Stimulated activated CD8-positive, alpha-beta memory T cell treated with anti-CD3 and anti-CD28 coated beads, Interleukin-12 subunit alpha, Interleukin-12 subunit beta, amount 100 ng/mL, for 1 hour (primary cell): ENCODE data around the gene GSX2.
"Not testable (repeated sequence)": the region's sequence is repeated elsewhere in the genome, so short reads cannot be mapped to it uniquely, and the experiment has no call there.

Source experiments
- DNase-seq: peaks from one replicate; pipeline ENCODE4 v3.0.0-alpha.2; 2020; ENCODE audit warnings: low read depth

The GSX2 gene

DNA sequence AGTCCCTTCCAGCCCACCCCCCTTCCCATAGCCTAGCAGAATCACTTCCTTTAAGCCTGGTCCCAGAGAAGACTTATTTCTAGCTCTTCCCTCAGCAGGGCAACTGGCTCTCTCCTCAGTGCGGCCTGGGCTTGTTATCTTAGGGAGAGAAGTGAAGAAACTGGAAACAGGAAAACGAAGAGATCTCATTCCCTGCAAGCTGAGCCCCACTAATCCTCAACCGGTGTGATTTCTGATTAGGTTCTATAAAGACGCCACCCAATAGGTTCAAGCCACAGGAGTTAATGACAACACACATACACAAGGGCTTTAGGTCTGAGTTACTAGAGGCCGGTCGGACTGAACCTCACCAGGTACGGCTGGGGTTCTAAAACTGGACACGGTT lies 3.2 kb downstream of the GSX2 start:
- DNase-seq: no peak

DNA sequence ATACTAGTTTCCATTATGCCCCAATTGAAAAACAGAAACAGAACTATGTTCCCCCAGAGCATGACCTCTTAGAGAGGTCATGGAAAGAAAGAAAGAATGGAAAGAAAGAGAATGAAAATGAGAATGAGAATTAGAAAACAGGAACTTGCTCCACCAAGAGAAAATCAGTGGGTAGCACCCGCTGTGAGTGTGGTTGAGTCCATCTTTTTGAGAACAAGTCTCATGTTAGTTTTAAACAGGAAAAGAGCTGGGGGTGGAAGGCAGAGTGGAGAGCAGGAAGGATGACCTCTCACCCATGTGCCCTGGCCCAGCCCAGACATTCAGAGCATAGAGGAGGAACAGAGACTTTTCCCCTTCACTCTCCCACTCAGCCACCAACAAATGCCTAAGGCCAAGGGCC lies 4.9 kb downstream of the GSX2 start:
- no peak for DNase-seq

DNA sequence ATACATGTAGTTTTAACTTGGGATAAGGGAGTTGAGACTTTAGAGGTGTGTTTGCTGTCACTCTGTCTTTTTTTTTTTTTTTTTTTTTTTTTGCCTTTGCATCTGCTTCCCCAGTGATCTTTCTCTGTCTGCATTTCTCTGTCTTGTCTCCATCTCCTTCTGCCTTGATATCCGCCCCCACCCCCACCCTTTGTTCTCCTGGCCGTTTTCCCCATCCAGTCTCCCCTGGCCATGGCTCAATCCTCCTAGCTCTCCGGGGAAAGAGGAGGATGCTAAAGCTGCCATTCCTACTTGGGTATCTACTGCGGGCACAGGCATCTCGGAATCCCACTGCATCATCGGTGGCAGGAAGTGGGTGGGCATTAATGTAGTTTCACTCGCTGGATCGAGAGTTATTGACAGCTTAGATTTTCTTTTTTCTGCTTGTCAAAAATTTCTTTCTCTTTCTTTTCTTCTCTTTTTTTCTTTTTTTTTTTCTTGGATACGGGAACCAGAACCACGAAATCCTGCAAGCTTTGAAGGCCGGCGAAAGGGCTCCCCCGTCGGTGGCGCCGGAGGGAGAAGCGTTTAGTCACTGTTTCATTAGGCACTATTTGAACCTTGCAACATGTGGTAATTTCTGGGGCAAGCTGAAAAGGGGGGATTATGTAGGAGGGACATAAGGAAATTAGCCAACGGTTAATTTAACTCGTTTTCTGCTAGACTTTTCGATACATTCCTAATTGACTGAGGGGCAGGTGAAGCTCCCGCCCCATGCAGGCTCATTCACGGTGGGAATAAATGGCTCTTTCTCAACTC lies 8.2 kb downstream of the GSX2 start:
- DNase-seq: no peak

DNA sequence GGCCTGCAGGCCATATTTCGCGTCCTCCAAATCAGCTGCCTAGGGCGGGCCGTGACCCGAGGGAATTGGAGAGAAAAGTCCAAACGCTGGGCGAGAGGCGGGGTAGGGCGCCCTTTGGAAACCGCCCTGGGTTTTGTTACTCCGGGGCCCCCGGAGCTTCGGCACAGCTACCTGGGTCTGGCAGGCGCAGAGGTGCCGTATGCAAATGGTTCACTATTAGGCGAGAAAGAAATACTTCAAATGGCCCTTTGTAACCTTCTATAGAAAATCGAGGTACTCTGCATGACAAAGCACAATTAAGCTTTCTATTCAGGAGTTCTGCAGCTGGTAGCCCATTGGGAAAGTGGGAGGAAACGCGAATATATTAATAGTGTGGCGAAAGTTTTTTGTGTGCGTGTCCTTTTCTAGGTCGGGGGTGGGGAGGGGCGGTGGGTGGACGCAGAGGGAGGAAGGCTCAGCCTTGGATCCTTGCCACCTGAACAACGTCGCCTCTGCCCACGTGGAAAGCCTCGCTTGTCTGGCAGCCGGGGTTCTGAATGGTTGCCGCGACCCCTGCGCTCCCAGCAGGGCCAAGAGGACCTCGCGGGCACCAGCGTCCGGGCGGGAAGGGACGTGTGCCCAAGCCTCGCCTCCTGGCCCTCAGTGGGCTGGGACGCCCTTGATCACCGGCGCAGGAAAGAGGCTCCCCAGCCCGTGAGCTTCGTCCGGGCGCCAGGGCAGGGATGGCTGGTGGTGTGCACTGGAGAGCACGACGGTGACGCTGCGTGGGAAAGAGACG lies 9.5 kb downstream of the GSX2 start:
- no peak for DNase-seq

DNA sequence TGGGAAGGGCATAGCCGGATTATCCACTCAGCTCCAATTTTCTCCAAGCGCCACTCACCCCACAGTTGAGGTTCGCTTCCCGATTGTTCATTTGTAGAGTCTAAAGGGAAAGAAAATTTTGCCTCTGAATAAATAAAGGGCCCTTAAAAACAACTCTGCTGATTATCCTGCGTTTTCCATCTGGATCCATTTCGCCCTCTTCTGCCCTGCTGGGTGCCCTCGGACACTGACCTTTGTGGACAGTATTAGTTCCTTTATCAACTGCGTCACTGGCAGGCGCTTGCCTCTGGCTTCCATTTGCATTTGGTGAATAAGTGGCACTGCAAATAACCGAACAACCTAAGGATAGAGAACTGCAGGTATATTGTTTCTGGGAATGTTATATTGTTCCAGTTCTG lies 10.1 kb downstream of the GSX2 start:
- DNase-seq: no peak

DNA sequence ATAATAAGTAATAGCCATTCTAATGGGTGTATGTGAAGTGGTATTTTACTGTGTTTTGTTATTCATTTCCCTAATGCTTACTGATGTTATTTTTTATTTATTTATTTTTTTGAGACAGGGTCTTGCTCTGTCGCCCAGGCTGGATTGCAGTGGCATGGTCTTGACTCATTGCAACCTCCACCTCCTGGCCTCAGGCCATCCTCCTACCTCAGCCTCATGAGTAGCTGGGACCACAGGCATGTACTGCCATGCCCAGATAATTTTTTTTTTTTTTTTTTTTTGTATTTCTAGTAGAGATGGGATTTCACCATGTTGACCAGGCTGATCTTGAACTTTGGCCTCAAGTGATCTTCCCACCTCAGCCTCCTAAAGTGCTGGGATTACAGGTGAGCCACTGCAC lies 13.2 kb downstream of the GSX2 start:
- DNase-seq: not testable (repeated sequence)

DNA sequence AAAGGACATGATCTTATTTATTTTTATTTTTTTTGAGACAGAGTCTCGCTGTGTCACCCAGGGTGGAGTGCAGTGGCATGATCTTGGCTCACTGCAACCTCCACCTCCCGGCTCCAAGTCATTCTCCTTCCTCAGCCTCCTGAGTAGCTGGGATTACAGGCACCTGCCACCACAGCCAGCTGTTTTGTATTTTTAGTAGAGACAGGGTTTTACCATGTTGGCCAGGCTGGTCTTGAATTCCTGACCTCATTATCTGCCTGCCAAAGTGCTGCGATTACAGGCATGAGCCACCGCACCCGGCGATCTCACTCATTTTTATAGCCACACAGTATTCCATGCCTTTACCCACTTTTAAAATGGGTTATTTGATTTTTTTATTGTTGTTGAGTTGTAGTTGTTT lies 16.3 kb downstream of the GSX2 start:
- not testable (repeated sequence) for DNase-seq

DNA sequence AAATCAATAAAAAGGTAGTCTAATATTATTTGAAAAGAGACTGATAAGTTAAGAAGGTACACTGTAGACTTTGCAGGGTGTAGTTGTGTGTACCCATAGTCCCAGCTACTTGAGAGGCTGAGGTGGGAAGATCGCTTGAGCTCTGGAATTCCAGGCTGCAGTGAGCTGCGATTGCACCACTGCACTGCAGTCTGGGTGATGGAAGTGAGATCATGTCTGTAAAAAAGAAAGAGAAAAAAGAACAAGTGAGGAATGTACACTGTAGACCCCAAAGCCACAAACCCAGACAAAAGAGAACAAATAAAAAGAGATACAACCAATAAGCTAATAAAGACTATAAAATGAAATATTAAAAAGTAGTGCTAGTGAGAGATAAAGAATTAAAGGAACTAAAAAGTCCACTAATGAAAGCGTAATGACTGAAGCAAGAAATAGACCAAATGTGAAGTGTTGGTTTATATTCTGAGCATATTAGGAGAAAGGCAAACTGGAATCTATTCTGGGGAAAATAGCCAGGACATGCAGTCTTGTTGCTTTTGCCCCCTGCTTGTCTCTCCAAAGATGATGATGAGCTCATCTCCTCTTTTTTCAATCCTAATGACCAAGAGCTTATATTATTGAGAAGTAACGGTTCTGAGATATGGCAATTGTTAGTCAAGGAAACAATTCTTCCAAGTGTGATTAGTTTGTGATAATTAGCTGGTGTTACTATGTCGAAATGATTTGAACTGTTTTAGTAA lies 19.1 kb downstream of the GSX2 start:
- no peak for DNase-seq

DNA sequence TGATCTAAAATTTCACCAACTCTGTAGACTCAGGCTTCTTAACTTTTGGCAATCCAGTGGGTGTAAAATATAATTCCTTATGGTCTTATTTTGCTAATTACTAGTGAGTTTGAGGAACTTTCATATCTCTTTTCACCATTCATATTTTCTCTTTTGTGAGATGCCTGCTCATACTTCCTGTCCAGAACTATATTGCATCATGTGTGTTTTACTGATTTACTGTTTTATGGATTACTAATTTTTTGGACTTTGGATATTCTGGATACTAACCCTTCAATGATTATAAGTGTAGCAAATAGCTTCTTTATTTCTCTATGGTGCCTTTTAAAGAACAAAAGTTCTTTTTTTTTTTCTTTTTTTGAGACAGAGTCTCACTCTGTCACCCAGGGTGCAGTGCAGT lies 20.6 kb downstream of the GSX2 start:
- no peak for DNase-seq

DNA sequence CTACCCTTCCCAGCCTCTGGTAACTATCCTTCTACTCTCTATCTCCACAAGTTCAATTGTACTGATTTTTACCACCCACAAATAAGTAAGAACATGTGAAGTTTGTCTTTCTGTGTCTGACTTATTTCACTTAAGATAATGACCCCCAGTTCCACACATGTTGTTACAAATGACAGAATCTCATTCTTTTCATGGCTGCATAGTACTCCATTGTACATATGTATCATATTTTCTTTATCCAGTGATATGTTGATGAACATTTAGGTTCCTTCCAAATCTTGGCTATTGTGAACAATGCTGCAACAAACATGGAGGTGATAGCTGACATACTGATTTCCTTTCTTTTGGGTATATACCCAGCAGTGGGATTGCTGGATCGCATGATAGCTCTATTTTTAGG lies 27.7 kb downstream of the GSX2 start:
- DNase-seq: no peak

DNA sequence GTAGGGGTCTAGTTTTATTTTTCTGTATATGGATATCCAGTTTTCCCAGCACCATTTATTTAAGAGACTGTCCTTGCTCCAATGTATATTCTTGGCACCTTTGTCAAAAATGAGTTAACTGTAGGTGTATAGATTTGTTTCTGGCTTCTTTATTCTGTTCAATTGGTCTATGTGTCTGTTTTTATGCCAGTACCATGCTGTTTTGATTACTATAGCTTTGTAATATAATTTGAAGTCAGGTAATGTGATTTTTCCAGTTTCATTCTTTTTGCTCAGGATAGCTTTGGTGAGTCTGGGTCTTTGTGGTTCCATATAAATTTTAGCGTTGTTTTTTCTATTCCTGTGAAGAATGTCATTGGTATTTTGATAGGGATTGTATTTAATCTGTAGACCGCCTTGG lies 28.7 kb downstream of the GSX2 start:
- not testable (repeated sequence) for DNase-seq

DNA sequence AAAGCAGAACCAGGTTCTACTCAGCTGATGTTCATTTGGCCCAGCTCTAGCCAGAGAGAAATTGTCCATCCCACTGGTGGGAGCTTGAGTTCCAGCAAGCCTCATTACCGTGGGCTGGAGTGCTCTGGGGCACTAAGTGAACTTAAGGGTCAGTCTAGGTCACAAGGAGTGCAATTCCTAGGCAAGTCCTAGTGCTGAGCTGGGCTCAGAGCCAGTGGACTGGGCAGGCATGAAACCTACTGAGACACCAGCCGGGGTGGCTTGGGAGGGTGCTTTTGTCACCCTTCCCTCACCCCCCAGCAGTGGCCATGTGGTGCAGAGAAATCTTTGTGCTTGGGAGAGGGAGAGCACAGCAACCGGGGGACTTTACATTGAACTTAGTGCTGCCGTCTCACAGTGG lies 39.4 kb downstream of the GSX2 start:
- no peak for DNase-seq

DNA sequence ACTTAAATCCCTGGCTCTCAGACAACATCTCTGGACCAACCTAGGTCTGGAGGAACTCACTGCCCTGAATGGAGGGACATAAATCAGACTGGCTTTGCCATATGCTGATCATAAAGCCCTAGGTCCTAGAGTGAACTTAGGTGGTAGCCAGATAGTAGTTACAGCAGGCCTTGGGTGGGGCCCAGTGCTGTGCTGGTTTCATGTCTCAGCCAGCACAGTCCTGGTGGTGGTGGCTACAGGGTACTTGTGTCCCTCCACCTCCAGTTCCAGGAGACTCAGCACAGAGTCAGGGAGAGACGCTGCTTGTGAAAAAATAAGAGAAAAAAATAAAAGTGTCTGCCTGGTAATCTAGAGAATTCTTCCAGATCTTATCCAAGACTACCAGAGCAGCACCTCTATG lies 40.3 kb downstream of the GSX2 start:
- no peak for DNase-seq

DNA sequence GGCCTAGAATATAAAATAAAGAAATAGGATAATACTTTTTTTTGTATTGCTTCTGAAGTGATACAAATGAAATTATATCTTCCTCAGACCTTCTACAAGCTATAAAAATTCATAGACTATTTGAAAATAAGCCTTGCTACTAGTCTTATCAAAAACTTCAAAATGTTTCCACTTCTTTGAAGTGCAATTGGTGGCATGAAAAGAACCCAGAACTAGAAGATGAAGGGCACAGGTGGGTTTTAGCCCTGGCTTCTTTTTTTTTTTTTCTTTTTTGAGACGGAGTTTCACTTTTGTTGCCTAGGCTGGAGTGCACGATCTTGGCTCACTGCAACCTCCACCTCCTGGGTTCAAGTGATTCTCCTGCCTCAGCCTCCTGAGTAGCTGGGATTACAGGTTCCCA lies 44.2 kb downstream of the GSX2 start:
- DNase-seq: no peak

DNA sequence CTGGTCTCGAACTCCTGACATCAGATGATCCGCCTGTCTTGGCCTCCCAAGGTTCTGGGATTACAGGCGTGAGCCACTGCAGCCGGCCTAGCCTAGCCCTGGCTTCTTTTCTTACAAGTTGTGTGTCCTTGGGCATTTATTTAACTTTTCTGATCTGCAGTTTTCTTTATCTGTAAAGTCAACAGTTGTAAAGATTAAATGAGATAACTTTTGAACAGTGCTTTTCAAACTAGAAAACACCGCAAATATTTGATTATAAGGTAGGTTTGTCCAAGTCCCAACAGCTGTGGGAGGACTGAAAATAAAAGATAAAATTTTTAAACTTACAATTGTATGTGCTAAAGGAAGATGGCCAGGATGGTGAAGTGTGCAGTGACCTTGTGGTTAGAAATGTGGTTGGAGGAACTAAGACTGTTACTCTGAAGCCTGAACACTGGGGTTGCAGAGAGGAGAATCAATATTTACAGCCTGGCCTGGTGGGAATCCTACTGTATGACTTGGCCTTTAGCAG lies 44.8 kb downstream of the GSX2 start:
- DNase-seq: no peak

DNA sequence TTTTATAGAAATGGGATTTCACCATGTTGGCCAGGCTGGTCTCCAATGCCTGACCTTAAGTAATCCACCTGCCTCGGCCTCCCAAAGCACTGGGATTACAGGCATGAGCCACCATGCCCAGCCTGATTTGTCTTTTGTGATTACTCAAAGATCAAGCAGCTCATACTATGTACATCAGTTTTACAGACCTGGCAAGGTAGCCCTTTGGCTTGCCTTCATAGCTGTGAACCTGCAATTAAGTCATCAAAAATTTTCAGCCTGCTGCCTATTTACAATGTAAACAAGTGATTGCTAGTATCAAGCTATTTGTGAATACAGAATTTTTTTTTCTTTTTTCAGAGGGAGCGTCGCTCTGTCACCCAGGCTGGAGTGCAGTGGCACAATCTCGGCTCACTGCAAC lies 46.2 kb downstream of the GSX2 start:
- no peak for DNase-seq

DNA sequence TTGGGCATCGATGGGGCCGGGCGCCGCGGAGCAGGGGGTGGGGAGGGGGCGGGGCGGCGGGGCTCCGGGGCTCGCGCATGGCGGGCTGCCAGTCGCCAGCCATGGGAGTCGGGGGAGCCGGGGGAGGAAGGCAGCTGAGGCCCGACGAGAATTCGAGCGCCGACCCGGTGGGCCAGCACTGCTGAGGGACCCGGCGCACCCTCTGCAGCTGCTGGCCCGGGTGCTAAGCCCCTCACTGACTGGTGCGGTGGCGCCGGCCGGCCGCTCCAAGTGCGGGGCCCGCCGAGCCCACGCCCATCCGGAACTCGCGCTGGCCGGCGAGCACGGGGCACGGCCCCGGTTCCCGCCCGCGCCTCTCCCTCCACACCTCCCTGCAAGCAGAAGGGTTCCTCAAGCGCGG lies 49.4 kb downstream of the GSX2 start:
- DNase-seq: no peak
